ENCODE measurements around the gene JOSD1.

The JOSD1 gene

GRCh38 chr22:38727530-38728451, 27.0 kb upstream of the JOSD1 start:
- in situ Hi-C loops (cut with HindIII; ENCODE audit: low sequenced_read_pairs), result no loop called here
- DNase-seq (ENCODE audit: low read depth, low spot score), result no peak
- no peak overlapping the region for H3K4me3 ChIP-seq (ENCODE audit: low read depth, low read length)
- no peak for TF ChIP-seq CTCF (IDR thresholded peaks at IDR 0.05; ENCODE audit: low read depth, low read length)

GRCh38 chr22:38727123-38727522, 26.4 kb upstream of the JOSD1 start:
- no peak overlapping the region for H3K4me3 ChIP-seq (ENCODE audit: low read depth, low read length)
- no peak for DNase-seq (ENCODE audit: low read depth, low spot score)
- no peak for TF ChIP-seq CTCF (IDR thresholded peaks at IDR 0.05; ENCODE audit: low read depth, low read length)
- in situ Hi-C loops (cut with HindIII; ENCODE audit: low sequenced_read_pairs), result no loop called here

DNA sequence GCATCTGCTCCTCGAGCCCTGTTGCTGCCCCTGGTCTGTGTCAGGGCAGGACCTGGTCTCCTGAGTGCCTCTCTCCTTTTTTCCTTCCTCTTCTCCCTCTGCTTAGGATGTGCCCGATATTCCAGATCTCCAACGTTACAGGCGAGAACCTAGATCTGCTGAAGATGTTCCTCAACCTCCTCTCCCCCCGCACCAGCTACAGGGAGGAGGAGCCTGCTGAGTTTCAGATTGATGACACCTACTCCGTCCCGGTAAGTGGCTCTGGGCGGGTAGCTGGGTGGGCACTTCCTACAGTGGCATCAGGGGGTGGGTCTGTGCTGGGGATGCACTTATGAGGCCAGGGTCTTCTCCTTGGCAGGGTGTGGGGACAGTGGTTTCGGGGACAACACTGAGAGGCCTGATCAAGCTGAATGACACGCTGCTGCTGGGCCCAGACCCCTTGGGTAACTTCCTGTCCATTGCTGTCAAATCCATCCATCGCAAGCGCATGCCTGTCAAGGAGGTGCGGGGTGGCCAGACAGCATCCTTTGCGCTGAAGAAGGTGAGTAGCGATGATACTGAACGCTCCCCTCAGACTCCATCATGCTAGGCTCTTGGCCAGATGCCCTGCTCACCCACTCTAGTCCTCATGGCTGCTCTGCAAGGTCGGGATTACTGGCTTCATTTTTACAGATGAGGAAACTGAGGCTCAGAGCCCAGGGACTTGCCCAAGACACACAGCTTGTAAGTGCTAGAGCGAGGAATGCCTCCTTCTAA, 25.3 kb upstream of the JOSD1 start:
- no peak overlapping the region for H3K4me3 ChIP-seq (ENCODE audit: low read depth, low read length)
- no peak for TF ChIP-seq CTCF (IDR thresholded peaks at IDR 0.05; ENCODE audit: low read depth, low read length)
- no peak for DNase-seq (ENCODE audit: low read depth, low spot score)
- in situ Hi-C loops (cut with HindIII; ENCODE audit: low sequenced_read_pairs), result no loop called here

- no peak overlapping the region for H3K4me3 ChIP-seq (ENCODE audit: low read depth, low read length)
- TF ChIP-seq CTCF (IDR thresholded peaks at IDR 0.05; ENCODE audit: low read depth, low read length), result peak; percentile 69
- peak; percentile 43 for DNase-seq (ENCODE audit: low read depth, low spot score)
- in situ Hi-C loops (cut with HindIII; ENCODE audit: low sequenced_read_pairs), result no loop called here
These were observed 24.3 kb upstream of the JOSD1 start for GRCh38 chr22:38724926-38725571.

GRCh38 chr22:38724176-38724575, 23.4 kb upstream of the JOSD1 start:
- DNase-seq (ENCODE audit: low read depth, low spot score), result no peak
- no peak overlapping the region for H3K4me3 ChIP-seq (ENCODE audit: low read depth, low read length)
- in situ Hi-C loops (cut with HindIII; ENCODE audit: low sequenced_read_pairs), result no loop called here
- no peak for TF ChIP-seq CTCF (IDR thresholded peaks at IDR 0.05; ENCODE audit: low read depth, low read length)

DNA sequence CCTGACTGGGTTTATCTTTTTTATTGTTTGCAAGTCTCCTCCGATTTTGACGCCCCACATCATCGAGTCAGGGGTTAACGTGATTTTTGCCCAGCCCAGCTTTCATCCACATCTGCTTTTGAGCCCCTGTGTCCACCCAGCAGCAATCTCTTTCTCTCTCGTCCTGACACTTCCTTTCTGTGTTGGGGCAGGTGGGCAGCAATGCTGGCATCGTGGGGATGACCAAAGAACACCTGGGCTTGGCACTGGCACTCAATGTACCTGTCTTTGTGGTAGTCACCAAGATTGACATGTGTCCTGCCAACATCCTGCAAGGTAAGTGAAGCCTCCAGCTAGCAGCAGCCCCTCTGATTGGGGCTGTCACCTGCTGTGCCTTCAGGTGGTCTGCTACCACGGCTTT, 20.8 kb upstream of the JOSD1 start:
- no peak overlapping the region for H3K4me3 ChIP-seq (ENCODE audit: low read depth, low read length)
- in situ Hi-C loops (cut with HindIII; ENCODE audit: low sequenced_read_pairs), result no loop called here
- DNase-seq (ENCODE audit: low read depth, low spot score), result no peak
- no peak for TF ChIP-seq CTCF (IDR thresholded peaks at IDR 0.05; ENCODE audit: low read depth, low read length)

Measured in astrocyte of the spinal cord (primary cell).